ENCODE results near the gene TTC39C. TPM values are rescaled to one million over a fixed set of nuclear protein-coding genes. Genes with fewer than 3 reads are reported as not detected.

TTC39C gene
- total and polyA plus RNA-seq, 7 donors, result 0.48 to 2.4 (median 1.2) TPM

GRCh38 chr18:24090876-24091275 is 76.3 kb downstream of the TTC39C start:
- no peaks in the 10 kb centered on the region for H3K27me3 ChIP-seq (ENCODE audit: insufficient read depth in 3 of 3, low read length in 2 of 3)
- no peak for DNase-seq
- WGBS, 3 donors, result 96 to 98% (median 96%) methylated on average over 13 of the region's 13 CpGs
- ATAC-seq, result no peak
- TF ChIP-seq CTCF (IDR thresholded peaks at IDR 0.05), result no peak
- no peaks in the 10 kb centered on the region for H3K9me3 ChIP-seq
- H3K36me3 ChIP-seq (ENCODE audit: insufficient read depth in 1 of 2, low read depth in 1 of 2), result no peaks in the 10 kb centered on the region
- H3K4me3 ChIP-seq, result no peak overlapping the region
- peaks cover 5% of the 10 kb centered on the region for H3K4me1 ChIP-seq
- intact Hi-C loops (cut with DNase I), result no loop called here
- H3K27ac ChIP-seq, result no peak overlapping the region

- Histone ChIP-seq H3K36me3 (ENCODE audit: insufficient read depth in 1 of 2, low read depth in 1 of 2) (no peaks in the 10 kb centered on the region), H3K4me1 (no peaks in the 10 kb centered on the region), H3K27ac (no peak overlapping the region), H3K4me3 (no peak overlapping the region), H3K9me3 (peaks cover 3% of the 10 kb centered on the region), H3K27me3 (ENCODE audit: insufficient read depth in 3 of 3, low read length in 2 of 3) (no peaks in the 10 kb centered on the region)
- no peak for DNase-seq
- intact Hi-C loops (cut with DNase I), result no loop called here
- no peak for ATAC-seq
- TF ChIP-seq CTCF (IDR thresholded peaks at IDR 0.05), result no peak
Measured at GRCh38 chr18:24094561-24094960, 80.0 kb downstream of the TTC39C start.

GRCh38 chr18:24095976-24096375 is 81.4 kb downstream of the TTC39C start:
- H3K4me1 ChIP-seq, result no peaks in the 10 kb centered on the region
- ATAC-seq (no peak), DNase-seq (no peak)
- no peak overlapping the region for H3K4me3 ChIP-seq
- WGBS, 3 donors, result 70 to 74% (median 72%) methylated on average over 1 of the region's 1 CpG
- H3K27me3 ChIP-seq (ENCODE audit: insufficient read depth in 3 of 3, low read length in 2 of 3), result no peaks in the 10 kb centered on the region
- H3K9me3 ChIP-seq, result peaks cover 3% of the 10 kb centered on the region
- intact Hi-C loops (cut with DNase I), result no loop called here
- no peak for TF ChIP-seq CTCF (IDR thresholded peaks at IDR 0.05)
- no peaks in the 10 kb centered on the region for H3K36me3 ChIP-seq (ENCODE audit: insufficient read depth in 1 of 2, low read depth in 1 of 2)
- no peak overlapping the region for H3K27ac ChIP-seq

GRCh38 chr18:24103320-24104021 is 88.9 kb downstream of the TTC39C start:
- TF ChIP-seq CTCF (IDR thresholded peaks at IDR 0.05), result no peak
- intact Hi-C loops (cut with DNase I), result no loop called here
- no peak for ATAC-seq

GRCh38 chr18:24104486-24104885 is 89.9 kb downstream of the TTC39C start:
- no peaks in the 10 kb centered on the region for H3K9me3 ChIP-seq
- no peak overlapping the region for H3K4me3 ChIP-seq
- no peak for DNase-seq
- ATAC-seq, result no peak
- TF ChIP-seq CTCF (IDR thresholded peaks at IDR 0.05), result no peak
- intact Hi-C loops (cut with DNase I), result no loop called here
- no peaks in the 10 kb centered on the region for H3K27me3 ChIP-seq (ENCODE audit: insufficient read depth in 3 of 3, low read length in 2 of 3)
- 79 to 81% (median 80%) methylated on average over 4 of the region's 4 CpGs for WGBS, 3 donors
- no peaks in the 10 kb centered on the region for H3K4me1 ChIP-seq
- no peaks in the 10 kb centered on the region for H3K36me3 ChIP-seq (ENCODE audit: insufficient read depth in 1 of 2, low read depth in 1 of 2)
- no peak overlapping the region for H3K27ac ChIP-seq

More at GRCh38 chr18:24103320-24104021, 88.9 kb downstream of the TTC39C start:
- H3K9me3 ChIP-seq, result no peaks in the 10 kb centered on the region
- no peak overlapping the region for H3K27ac ChIP-seq
- 69 to 72% (median 72%) methylated on average over 6 of the region's 6 CpGs for WGBS, 3 donors
- no peak overlapping the region for H3K4me3 ChIP-seq
- no peaks in the 10 kb centered on the region for H3K4me1 ChIP-seq
- no peaks in the 10 kb centered on the region for H3K27me3 ChIP-seq (ENCODE audit: insufficient read depth in 3 of 3, low read length in 2 of 3)
- no peak for DNase-seq
- no peaks in the 10 kb centered on the region for H3K36me3 ChIP-seq (ENCODE audit: insufficient read depth in 1 of 2, low read depth in 1 of 2)
